ENCODE results near the gene UBR4. TPM values are rescaled to one million over a fixed set of nuclear protein-coding genes. Genes with fewer than 3 reads are reported as not detected.

Gene UBR4
- total RNA-seq = 65.3 and 78.3 TPM in 2 replicates

GRCh38 chr1:19209990-19210771, at the start of gene UBR4:
UBR4 (minus strand) TSS chr1:19210266; CDS start chr1:19210248, 18 bp downstream.

GRCh38 chr1:19251305-19252196, 41.5 kb upstream of the UBR4 start, which contains the start of the genes EMC1 and MRTO4:
EMC1 (minus strand) TSS chr1:19251524; CDS start chr1:19251509, 15 bp downstream.
MRTO4 (plus strand) TSS chr1:19251805; CDS start chr1:19251836, 31 bp downstream.

Other genes with a start within 250 kb of the UBR4 start
- gene EMC1, start 41.3 kb upstream of the UBR4 start, total RNA-seq = 34.8 and 43.7 TPM in 2 replicates
- gene MRTO4, start 41.5 kb upstream of the UBR4 start, total RNA-seq = 18.5 and 25.0 TPM in 2 replicates
- gene AKR7A3, start 78.5 kb upstream of the UBR4 start, total RNA-seq = 0.73 and 1.00 TPM in 2 replicates
- 117 and 159 TPM in 2 replicates for gene AKR7A2, start 101.9 kb upstream of the UBR4 start, total RNA-seq
- 12.3 and 20.6 TPM in 2 replicates for gene SLC66A1, start 102.1 kb upstream of the UBR4 start, total RNA-seq